Measurements from ENCODE around the gene LNX2.

Gene LNX2

GRCh38 chr13:27565818-27566217 lies 54.5 kb downstream of the LNX2 start:
- Histone ChIP-seq H3K27me3 (ENCODE audit: insufficient read depth, poor library complexity, severe bottlenecking) (no peaks in the 10 kb centered on the region), H3K4me3 (replicated peaks; ENCODE audit: insufficient read depth, low read length) (no peak overlapping the region), H3K27ac (replicated peaks) (no peak overlapping the region)
- DNase-seq (ENCODE audit: low read depth in 1 of 2, low spot score in 1 of 2), result no peak
- TF ChIP-seq GABPA (IDR thresholded peaks at IDR 0.05; ENCODE audit: low read depth) (no peak), POLR2AphosphoS5 (IDR thresholded peaks at IDR 0.05; ENCODE audit: low read depth) (no peak), SPI1 (IDR thresholded peaks at IDR 0.05; ENCODE audit: borderline replicate concordance, low read depth) (no peak)
- TF ChIP-seq, protein P1, sequence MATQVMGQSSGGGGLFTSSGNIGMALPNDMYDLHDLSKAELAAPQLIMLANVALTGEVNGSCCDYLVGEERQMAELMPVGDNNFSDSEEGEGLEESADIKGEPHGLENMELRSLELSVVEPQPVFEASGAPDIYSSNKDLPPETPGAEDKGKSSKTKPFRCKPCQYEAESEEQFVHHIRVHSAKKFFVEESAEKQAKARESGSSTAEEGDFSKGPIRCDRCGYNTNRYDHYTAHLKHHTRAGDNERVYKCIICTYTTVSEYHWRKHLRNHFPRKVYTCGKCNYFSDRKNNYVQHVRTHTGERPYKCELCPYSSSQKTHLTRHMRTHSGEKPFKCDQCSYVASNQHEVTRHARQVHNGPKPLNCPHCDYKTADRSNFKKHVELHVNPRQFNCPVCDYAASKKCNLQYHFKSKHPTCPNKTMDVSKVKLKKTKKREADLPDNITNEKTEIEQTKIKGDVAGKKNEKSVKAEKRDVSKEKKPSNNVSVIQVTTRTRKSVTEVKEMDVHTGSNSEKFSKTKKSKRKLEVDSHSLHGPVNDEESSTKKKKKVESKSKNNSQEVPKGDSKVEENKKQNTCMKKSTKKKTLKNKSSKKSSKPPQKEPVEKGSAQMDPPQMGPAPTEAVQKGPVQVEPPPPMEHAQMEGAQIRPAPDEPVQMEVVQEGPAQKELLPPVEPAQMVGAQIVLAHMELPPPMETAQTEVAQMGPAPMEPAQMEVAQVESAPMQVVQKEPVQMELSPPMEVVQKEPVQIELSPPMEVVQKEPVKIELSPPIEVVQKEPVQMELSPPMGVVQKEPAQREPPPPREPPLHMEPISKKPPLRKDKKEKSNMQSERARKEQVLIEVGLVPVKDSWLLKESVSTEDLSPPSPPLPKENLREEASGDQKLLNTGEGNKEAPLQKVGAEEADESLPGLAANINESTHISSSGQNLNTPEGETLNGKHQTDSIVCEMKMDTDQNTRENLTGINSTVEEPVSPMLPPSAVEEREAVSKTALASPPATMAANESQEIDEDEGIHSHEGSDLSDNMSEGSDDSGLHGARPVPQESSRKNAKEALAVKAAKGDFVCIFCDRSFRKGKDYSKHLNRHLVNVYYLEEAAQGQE (IDR thresholded peaks at IDR 0.05; ENCODE audit: insufficient replicate concordance, low read depth), result no peak

DNA sequence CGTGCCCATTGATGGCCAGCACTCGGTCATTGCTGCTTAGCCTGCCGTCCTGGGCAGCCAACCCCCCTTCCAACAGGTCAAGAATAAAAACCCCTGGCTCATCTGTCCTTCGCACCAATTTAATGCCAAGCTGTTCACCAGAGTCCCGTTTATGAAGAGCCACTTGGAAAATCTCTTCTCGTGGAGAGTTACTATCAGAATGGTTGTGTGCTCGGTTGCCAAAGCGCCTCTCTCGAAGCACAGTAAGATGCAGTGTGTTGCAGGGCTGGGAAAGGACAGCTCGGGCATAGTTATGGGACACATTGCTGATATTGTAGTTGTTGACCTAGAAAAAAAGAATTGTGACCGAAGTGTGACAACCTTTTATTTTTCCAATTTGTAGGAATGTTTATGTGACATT lies 57.9 kb downstream of the LNX2 start:
- DNase-seq (ENCODE audit: low read depth in 1 of 2, low spot score in 1 of 2), result no peak
- Histone ChIP-seq H3K27ac (replicated peaks) (no peak overlapping the region), H3K27me3 (ENCODE audit: insufficient read depth, poor library complexity, severe bottlenecking) (no peaks in the 10 kb centered on the region), H3K4me3 (replicated peaks; ENCODE audit: insufficient read depth, low read length) (no peak overlapping the region)
- TF ChIP-seq POLR2AphosphoS5 (IDR thresholded peaks at IDR 0.05; ENCODE audit: low read depth) (no peak), SPI1 (IDR thresholded peaks at IDR 0.05; ENCODE audit: borderline replicate concordance, low read depth) (no peak), GABPA (IDR thresholded peaks at IDR 0.05; ENCODE audit: low read depth) (no peak)
- TF ChIP-seq, protein P1 (IDR thresholded peaks at IDR 0.05; ENCODE audit: insufficient replicate concordance, low read depth), result no peak
- TF ChIP-seq, protein P2, sequence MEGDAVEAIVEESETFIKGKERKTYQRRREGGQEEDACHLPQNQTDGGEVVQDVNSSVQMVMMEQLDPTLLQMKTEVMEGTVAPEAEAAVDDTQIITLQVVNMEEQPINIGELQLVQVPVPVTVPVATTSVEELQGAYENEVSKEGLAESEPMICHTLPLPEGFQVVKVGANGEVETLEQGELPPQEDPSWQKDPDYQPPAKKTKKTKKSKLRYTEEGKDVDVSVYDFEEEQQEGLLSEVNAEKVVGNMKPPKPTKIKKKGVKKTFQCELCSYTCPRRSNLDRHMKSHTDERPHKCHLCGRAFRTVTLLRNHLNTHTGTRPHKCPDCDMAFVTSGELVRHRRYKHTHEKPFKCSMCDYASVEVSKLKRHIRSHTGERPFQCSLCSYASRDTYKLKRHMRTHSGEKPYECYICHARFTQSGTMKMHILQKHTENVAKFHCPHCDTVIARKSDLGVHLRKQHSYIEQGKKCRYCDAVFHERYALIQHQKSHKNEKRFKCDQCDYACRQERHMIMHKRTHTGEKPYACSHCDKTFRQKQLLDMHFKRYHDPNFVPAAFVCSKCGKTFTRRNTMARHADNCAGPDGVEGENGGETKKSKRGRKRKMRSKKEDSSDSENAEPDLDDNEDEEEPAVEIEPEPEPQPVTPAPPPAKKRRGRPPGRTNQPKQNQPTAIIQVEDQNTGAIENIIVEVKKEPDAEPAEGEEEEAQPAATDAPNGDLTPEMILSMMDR (IDR thresholded peaks at IDR 0.05; ENCODE audit: insufficient read depth, low read length), result no peak

DNA sequence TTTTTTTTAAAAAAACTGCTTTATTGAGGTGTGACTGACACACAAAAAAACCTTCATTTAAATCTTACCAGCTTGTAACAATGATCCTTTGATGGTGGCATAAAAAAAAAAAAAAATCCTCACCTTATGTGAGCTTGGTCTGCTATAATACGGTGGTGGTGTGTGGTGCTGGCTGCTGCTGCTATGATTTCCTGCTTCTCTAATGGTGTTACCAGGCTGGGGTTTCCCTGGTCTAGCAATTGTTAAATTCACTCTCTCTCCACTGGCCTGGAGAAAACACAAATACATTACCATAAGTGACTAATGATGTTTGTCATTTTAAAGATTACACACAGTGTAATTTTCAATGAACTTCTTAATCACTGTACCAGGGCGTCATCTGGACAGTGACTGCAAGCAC lies 60.6 kb downstream of the LNX2 start:
- no peak for DNase-seq (ENCODE audit: low read depth in 1 of 2, low spot score in 1 of 2)
- Histone ChIP-seq H3K27me3 (ENCODE audit: insufficient read depth, poor library complexity, severe bottlenecking) (no peaks in the 10 kb centered on the region), H3K27ac (replicated peaks) (no peak overlapping the region), H3K4me3 (replicated peaks; ENCODE audit: insufficient read depth, low read length) (no peak overlapping the region)
- TF ChIP-seq, protein P1 (IDR thresholded peaks at IDR 0.05; ENCODE audit: insufficient replicate concordance, low read depth), result no peak
- TF ChIP-seq SPI1 (IDR thresholded peaks at IDR 0.05; ENCODE audit: borderline replicate concordance, low read depth) (no peak), GABPA (IDR thresholded peaks at IDR 0.05; ENCODE audit: low read depth) (no peak), POLR2AphosphoS5 (IDR thresholded peaks at IDR 0.05; ENCODE audit: low read depth) (no peak)
- TF ChIP-seq, protein P2 (IDR thresholded peaks at IDR 0.05; ENCODE audit: insufficient read depth, low read length), result no peak

Measured in HL-60 (cell line).